HG03108 (cell line): ENCODE measurements around the gene MRPL49.

ENCODE experiments used
- ATAC-seq: cut with Tn5 transposase; IDR thresholded peaks from one replicate; pipeline ENCODE4 v1.9.1; 2021; ENCODE audit warnings: moderate library complexity; ENCODE audit not compliant: unreplicated experiment

Gene MRPL49

GRCh38 chr11:65102142-65103095, 19.7 kb upstream of the MRPL49 start:
- ATAC-seq: no peak

GRCh38 chr11:65103476-65103875, 18.6 kb upstream of the MRPL49 start:
- no peak for ATAC-seq

- ATAC-seq: no peak
Measured at GRCh38 chr11:65104628-65105027, 17.5 kb upstream of the MRPL49 start.

- ATAC-seq: no peak
Measured at GRCh38 chr11:65107078-65107477, 15.0 kb upstream of the MRPL49 start.

GRCh38 chr11:65107751-65108468, 14.2 kb upstream of the MRPL49 start:
- ATAC-seq: no peak

GRCh38 chr11:65108469-65109123, 13.5 kb upstream of the MRPL49 start:
- ATAC-seq: no peak

GRCh38 chr11:65109231-65110198, 12.6 kb upstream of the MRPL49 start:
- ATAC-seq: no peak

GRCh38 chr11:65110354-65110861, 11.7 kb upstream of the MRPL49 start:
- ATAC-seq: no peak

GRCh38 chr11:65111159-65111743, 10.9 kb upstream of the MRPL49 start:
- ATAC-seq: no peak

GRCh38 chr11:65111744-65112545, 10.2 kb upstream of the MRPL49 start, which contains the start of gene TM7SF2:
Gene TM7SF2, plus strand, starts transcription at chr11:65111872. Its CDS starts 144 bp downstream, at chr11:65112016.
- ATAC-seq: peak; percentile 66

- ATAC-seq: no peak
Measured at GRCh38 chr11:65112546-65113360, 9.4 kb upstream of the MRPL49 start.

GRCh38 chr11:65113361-65113756, 8.8 kb upstream of the MRPL49 start:
- ATAC-seq: no peak

- no peak for ATAC-seq
Measured at GRCh38 chr11:65113839-65114238, 8.3 kb upstream of the MRPL49 start.

GRCh38 chr11:65114538-65115171, 7.5 kb upstream of the MRPL49 start:
- no peak for ATAC-seq

- no peak for ATAC-seq
Measured at GRCh38 chr11:65115361-65116082, 6.6 kb upstream of the MRPL49 start.

GRCh38 chr11:65116370-65117205, 5.5 kb upstream of the MRPL49 start:
- no peak for ATAC-seq
